ENCODE measurements around the gene IL1B.

DNA sequence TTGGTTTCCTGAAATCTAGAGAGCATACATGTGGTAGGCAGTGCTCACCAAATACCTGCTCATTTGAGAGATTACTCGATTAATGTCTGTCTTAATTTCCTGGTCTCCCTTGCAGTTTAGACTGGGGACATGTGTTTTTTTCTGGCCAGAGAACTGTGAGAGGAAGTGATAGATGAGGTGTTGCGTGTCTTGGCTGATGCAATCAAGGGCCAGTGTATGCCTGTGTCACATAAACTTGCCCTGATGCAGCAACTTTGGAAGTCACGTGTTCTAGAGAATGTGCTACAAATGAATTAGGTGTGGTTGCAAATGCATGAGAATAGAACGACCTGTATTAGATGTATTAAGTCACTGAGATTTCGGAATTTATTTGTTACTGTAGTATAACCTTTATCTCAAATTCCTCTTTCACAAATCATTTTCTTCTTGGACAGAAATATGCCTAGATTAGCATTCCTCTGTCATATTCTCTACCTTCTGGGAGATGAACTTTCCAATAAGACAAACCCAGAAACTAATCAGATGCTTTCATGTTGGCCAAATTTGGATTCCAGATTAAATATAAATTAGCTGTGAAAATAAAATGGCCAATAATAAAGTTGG, 42.3 kb downstream of the IL1B start:
- TF ChIP-seq EP300 (IDR thresholded peaks at IDR 0.05; ENCODE audit: borderline replicate concordance in 1 of 2, low read depth in 2 of 2, low read length in 2 of 2), result no peak
- TF ChIP-seq, protein P1, sequence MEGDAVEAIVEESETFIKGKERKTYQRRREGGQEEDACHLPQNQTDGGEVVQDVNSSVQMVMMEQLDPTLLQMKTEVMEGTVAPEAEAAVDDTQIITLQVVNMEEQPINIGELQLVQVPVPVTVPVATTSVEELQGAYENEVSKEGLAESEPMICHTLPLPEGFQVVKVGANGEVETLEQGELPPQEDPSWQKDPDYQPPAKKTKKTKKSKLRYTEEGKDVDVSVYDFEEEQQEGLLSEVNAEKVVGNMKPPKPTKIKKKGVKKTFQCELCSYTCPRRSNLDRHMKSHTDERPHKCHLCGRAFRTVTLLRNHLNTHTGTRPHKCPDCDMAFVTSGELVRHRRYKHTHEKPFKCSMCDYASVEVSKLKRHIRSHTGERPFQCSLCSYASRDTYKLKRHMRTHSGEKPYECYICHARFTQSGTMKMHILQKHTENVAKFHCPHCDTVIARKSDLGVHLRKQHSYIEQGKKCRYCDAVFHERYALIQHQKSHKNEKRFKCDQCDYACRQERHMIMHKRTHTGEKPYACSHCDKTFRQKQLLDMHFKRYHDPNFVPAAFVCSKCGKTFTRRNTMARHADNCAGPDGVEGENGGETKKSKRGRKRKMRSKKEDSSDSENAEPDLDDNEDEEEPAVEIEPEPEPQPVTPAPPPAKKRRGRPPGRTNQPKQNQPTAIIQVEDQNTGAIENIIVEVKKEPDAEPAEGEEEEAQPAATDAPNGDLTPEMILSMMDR (IDR thresholded peaks at IDR 0.05; ENCODE audit: control extremely low read depth in 1 of 3, insufficient read depth in 1 of 3, low read depth in 1 of 3, low read length in 3 of 3), result no peak
- no peak for TF ChIP-seq HDAC6 (IDR thresholded peaks at IDR 0.05; ENCODE audit: low read depth, low read length)
- no peak for TF ChIP-seq JUN (IDR thresholded peaks at IDR 0.05; ENCODE audit: low read depth, low read length)
- no peak for TF ChIP-seq RAD21 (IDR thresholded peaks at IDR 0.05 in 1 of 2, conservative IDR thresholded peaks at IDR 0.05 in 1 of 2; ENCODE audit: low read depth in 2 of 2, low read length in 2 of 2)
- TF ChIP-seq BRCA1 (IDR thresholded peaks at IDR 0.05; ENCODE audit: low read depth, low read length), result no peak
- TF ChIP-seq JUND (IDR thresholded peaks at IDR 0.05; ENCODE audit: low read length), result no peak
- TF ChIP-seq, protein P2, sequence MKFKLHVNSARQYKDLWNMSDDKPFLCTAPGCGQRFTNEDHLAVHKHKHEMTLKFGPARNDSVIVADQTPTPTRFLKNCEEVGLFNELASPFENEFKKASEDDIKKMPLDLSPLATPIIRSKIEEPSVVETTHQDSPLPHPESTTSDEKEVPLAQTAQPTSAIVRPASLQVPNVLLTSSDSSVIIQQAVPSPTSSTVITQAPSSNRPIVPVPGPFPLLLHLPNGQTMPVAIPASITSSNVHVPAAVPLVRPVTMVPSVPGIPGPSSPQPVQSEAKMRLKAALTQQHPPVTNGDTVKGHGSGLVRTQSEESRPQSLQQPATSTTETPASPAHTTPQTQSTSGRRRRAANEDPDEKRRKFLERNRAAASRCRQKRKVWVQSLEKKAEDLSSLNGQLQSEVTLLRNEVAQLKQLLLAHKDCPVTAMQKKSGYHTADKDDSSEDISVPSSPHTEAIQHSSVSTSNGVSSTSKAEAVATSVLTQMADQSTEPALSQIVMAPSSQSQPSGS (IDR thresholded peaks at IDR 0.05; ENCODE audit: low read length), result no peak
- TF ChIP-seq, protein P3, sequence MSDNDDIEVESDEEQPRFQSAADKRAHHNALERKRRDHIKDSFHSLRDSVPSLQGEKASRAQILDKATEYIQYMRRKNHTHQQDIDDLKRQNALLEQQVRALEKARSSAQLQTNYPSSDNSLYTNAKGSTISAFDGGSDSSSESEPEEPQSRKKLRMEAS (IDR thresholded peaks at IDR 0.05), result no peak

Measured in H1 (cell line).